Smooth muscle cell (in vitro differentiated cells): ENCODE measurements around the gene KCNAB1. TPM values are rescaled to one million over a fixed set of nuclear protein-coding genes. Genes with fewer than 3 reads are reported as not detected.
"Not testable (repeated sequence)": the region's sequence is repeated elsewhere in the genome, so short reads cannot be mapped to it uniquely, and the experiment has no call there.

Experiments
- DNase-seq: peaks from one replicate; lab custom pipeline; 2025; ENCODE audit not compliant: unreplicated experiment; lab: John Stamatoyannopoulos, UW
- H2AFZ ChIP-seq: fragments of 200-600 bp; sonication (generic); 2 replicates; pipeline ENCODE4 v1.6.0; 2016; ENCODE audit warnings: antibody characterized with exemption, low read depth, mild to moderate bottlenecking
- H3F3A ChIP-seq: fragments of 200-600 bp; sonication (generic); 2 replicates; pipeline ENCODE4 v1.6.0; 2017; ENCODE audit warnings: antibody characterized with exemption, low read depth
- H3K27ac ChIP-seq: fragments of 200-600 bp; sonication (generic); 2 replicates; pipeline ENCODE4 v1.5.1; 2016; ENCODE audit warnings: low read depth, mild to moderate bottlenecking
- H3K27me3 ChIP-seq: fragments of 200-600 bp; sonication (generic); 2 replicates; pipeline ENCODE4 v1.6.1; 2016; ENCODE audit warnings: low read depth, mild to moderate bottlenecking
- H3K36me3 ChIP-seq: fragments of 200-600 bp; sonication (generic); 2 replicates; pipeline ENCODE4 v1.5.1; 2016; ENCODE audit warnings: low read depth
- H3K4me1 ChIP-seq: fragments of 200-600 bp; sonication (generic); 2 replicates; pipeline ENCODE4 v1.5.1; 2016; ENCODE audit warnings: low read depth
- H3K4me2 ChIP-seq: fragments of 200-600 bp; sonication (generic); 2 replicates; pipeline ENCODE4 v1.6.0; 2016; ENCODE audit warnings: mild to moderate bottlenecking
- H3K4me3 ChIP-seq: fragments of 200-600 bp; sonication (generic); 2 replicates; pipeline ENCODE4 v1.5.1; 2016; ENCODE audit warnings: mild to moderate bottlenecking
- H3K79me2 ChIP-seq: fragments of 200-600 bp; sonication (generic); 2 replicates; pipeline ENCODE4 v1.6.0; 2016; ENCODE audit warnings: low read depth, mild to moderate bottlenecking
- H3K9ac ChIP-seq: fragments of 200-600 bp; sonication (generic); 2 replicates; pipeline ENCODE4 v1.6.0; 2016; ENCODE audit warnings: low read depth
- H3K9me3 ChIP-seq: fragments of 200-600 bp; sonication (generic); replicated peaks from 2 replicates; pipeline ENCODE4 v1.5.1; 2016; ENCODE audit warnings: low read depth
- H4K20me1 ChIP-seq: fragments of 200-600 bp; sonication (generic); 2 replicates; pipeline ENCODE4 v1.6.0; 2016; ENCODE audit warnings: low read depth
- CTCF ChIP-seq: fragments of 200-600 bp; sonication (generic); IDR thresholded peaks from 2 replicates; pipeline ENCODE4 v1.5.1; 2017; ENCODE audit warnings: borderline replicate concordance, mild to moderate bottlenecking, antibody characterized with exemption; ENCODE audit not compliant: insufficient read depth, poor library complexity, severe bottlenecking
- WGBS: methylation state at CpG from one replicate; pipeline ENCODE4 v1.1.7; 2016; ENCODE audit warnings: low lambda C conversion rate; 5-methylcytosine and 5-hydroxymethylcytosine counted together
- polyA plus RNA-seq: library from polyadenylated mRNA; unstranded; fragments of >200 nt; fragmentation: Nextera tagmentation; extraction: Ambion mirVana; gene quantifications from 2 replicates; pipeline ENCODE4 v1.2.1, GENCODE V29; 2016
- total RNA-seq: library from RNA; depleted of rRNA; stranded (reverse); fragments of >200 nt; gene quantifications from 2 replicates; pipeline ENCODE4 v1.2.3, GENCODE V29; 2014

The KCNAB1 gene
- 0.22 and 0.36 TPM in 2 replicates for total RNA-seq
- 0.96 and 1.0 TPM in 2 replicates for polyA plus RNA-seq

- WGBS: 63% methylated on average over 19 of the region's 19 CpGs
- H3F3A ChIP-seq: no peaks in the 10 kb centered on the region
- no peaks in the 10 kb centered on the region for H3K4me1 ChIP-seq
- H3K27me3 ChIP-seq: peaks cover 27% of the 10 kb centered on the region
- H3K36me3 ChIP-seq: no peaks in the 10 kb centered on the region
- H3K4me2 ChIP-seq: no peak within 1 kb of the TSS
- no peak within 1 kb of the TSS for H3K9ac ChIP-seq
- no peak for DNase-seq
- no peak within 1 kb of the TSS for H2AFZ ChIP-seq
- H3K9me3 ChIP-seq: no peaks in the 10 kb centered on the region
- H3K27ac ChIP-seq: no peak within 1 kb of the TSS
- no peak for TF ChIP-seq CTCF
- no peaks in the 10 kb centered on the region for H3K79me2 ChIP-seq
- no peak within 1 kb of the TSS for H3K4me3 ChIP-seq
- H4K20me1 ChIP-seq: no peaks in the 10 kb centered on the region
These were observed at the start of gene KCNAB1 for GRCh38 chr3:156120528-156121251. Gene KCNAB1 (plus strand): TSS chr3:156120578.

GRCh38 chr3:156071031-156071430 lies 49.3 kb upstream of the KCNAB1 start:
- no peaks in the 10 kb centered on the region for H3K36me3 ChIP-seq
- no peak overlapping the region for H2AFZ ChIP-seq
- H4K20me1 ChIP-seq: no peaks in the 10 kb centered on the region
- no peak overlapping the region for H3K27ac ChIP-seq
- H3K4me2 ChIP-seq: no peak overlapping the region
- no peaks in the 10 kb centered on the region for H3K9me3 ChIP-seq
- no peak overlapping the region for H3K4me3 ChIP-seq
- no peaks in the 10 kb centered on the region for H3K79me2 ChIP-seq
- WGBS: 90% methylated on average over 1 of the region's 1 CpG
- no peaks in the 10 kb centered on the region for H3F3A ChIP-seq
- H3K27me3 ChIP-seq: no peaks in the 10 kb centered on the region
- H3K4me1 ChIP-seq: no peaks in the 10 kb centered on the region
- TF ChIP-seq CTCF: no peak
- DNase-seq: no peak
- H3K9ac ChIP-seq: no peak overlapping the region

GRCh38 chr3:156072950-156073657 lies 47.3 kb upstream of the KCNAB1 start:
- H3F3A ChIP-seq, H3K79me2 ChIP-seq, H3K27ac ChIP-seq, H3K9me3 ChIP-seq, H3K4me2 ChIP-seq, H3K4me1 ChIP-seq, H3K4me3 ChIP-seq, H3K9ac ChIP-seq, H4K20me1 ChIP-seq, H3K27me3 ChIP-seq, H3K36me3 ChIP-seq, H2AFZ ChIP-seq, DNase-seq: not testable (repeated sequence)
- WGBS: 95% methylated on average over 29 of the region's 29 CpGs

GRCh38 chr3:156090126-156090525 lies 30.3 kb upstream of the KCNAB1 start:
- no peaks in the 10 kb centered on the region for H3K79me2 ChIP-seq
- no peaks in the 10 kb centered on the region for H3K36me3 ChIP-seq
- H3F3A ChIP-seq: no peaks in the 10 kb centered on the region
- WGBS: 43% methylated on average over 3 of the region's 3 CpGs
- H3K27me3 ChIP-seq: no peaks in the 10 kb centered on the region
- no peaks in the 10 kb centered on the region for H3K9me3 ChIP-seq
- DNase-seq: no peak
- no peaks in the 10 kb centered on the region for H4K20me1 ChIP-seq
- no peak overlapping the region for H3K27ac ChIP-seq
- H3K9ac ChIP-seq: no peak overlapping the region
- H3K4me1 ChIP-seq: no peaks in the 10 kb centered on the region
- no peak overlapping the region for H2AFZ ChIP-seq
- no peak overlapping the region for H3K4me3 ChIP-seq
- H3K4me2 ChIP-seq: no peak overlapping the region
- no peak for TF ChIP-seq CTCF
